ENCODE data around the gene KCNQ1OT1.

The KCNQ1OT1 gene

GRCh38 chr11:2571598-2572281, 128.1 kb downstream of the KCNQ1OT1 start:
- no peak for DNase-seq (ENCODE audit: low spot score)
- no peak overlapping the region for H3K4me3 ChIP-seq
- TF ChIP-seq CTCF (IDR thresholded peaks at IDR 0.05) = no peak
- H3K27ac ChIP-seq = no peak overlapping the region

- no peak for DNase-seq (ENCODE audit: low spot score)
- no peak overlapping the region for H3K27ac ChIP-seq
- no peak overlapping the region for H3K4me3 ChIP-seq
- no peak for TF ChIP-seq CTCF (IDR thresholded peaks at IDR 0.05)
Measured at GRCh38 chr11:2570841-2571597, 128.8 kb downstream of the KCNQ1OT1 start.

- Histone ChIP-seq H3K27ac (no peak overlapping the region), H3K4me3 (no peak overlapping the region)
- TF ChIP-seq CTCF (IDR thresholded peaks at IDR 0.05) = no peak
- no peak for DNase-seq (ENCODE audit: low spot score)
Measured at GRCh38 chr11:2570211-2570811, 129.5 kb downstream of the KCNQ1OT1 start.

- no peak for DNase-seq (ENCODE audit: low spot score)
- Histone ChIP-seq H3K27ac (no peak overlapping the region), H3K4me3 (no peak overlapping the region)
- no peak for TF ChIP-seq CTCF (IDR thresholded peaks at IDR 0.05)
Measured at GRCh38 chr11:2569731-2570210, 130.0 kb downstream of the KCNQ1OT1 start.

GRCh38 chr11:2569321-2569721, 130.5 kb downstream of the KCNQ1OT1 start:
- no peak overlapping the region for H3K4me3 ChIP-seq
- no peak overlapping the region for H3K27ac ChIP-seq
- no peak for TF ChIP-seq CTCF (IDR thresholded peaks at IDR 0.05)
- DNase-seq (ENCODE audit: low spot score) = no peak

DNA sequence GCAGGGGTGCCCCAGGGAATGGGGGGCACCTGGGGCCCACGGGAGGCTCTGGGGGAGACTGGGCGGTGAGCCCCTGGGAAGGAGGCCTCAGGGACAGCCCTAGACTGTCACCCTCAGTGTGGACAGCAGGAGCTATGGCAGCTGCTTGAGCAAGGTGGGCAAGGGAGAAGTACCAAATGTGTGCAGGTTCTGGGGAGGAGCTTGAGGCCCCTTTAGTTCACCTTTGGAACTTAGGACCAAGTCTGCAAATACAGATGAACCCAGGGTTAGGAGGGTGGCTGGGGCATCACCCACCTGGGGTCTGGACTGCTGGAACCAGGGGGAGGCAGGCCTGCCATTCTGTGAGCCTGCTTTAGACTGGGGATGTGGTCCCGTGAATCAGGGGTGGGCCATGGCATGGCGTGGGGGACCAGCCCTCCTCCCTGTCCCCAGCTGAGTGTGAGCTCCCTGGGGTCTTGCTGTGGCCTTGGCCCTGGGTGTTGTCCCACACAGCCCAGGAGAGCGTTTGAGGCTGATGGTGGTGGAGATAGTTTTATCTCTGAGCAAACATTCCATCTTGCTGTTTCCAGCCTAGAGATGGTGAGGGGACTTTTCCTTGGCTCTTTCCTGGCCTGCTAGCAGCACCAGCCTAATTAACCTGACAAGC, 132.6 kb downstream of the KCNQ1OT1 start:
- TF ChIP-seq CTCF (IDR thresholded peaks at IDR 0.05) = no peak
- H3K27ac ChIP-seq = no peak overlapping the region
- DNase-seq (ENCODE audit: low spot score) = no peak

More for the DNA sequence above, 132.6 kb downstream of the KCNQ1OT1 start:
- no peak overlapping the region for H3K4me3 ChIP-seq

Data from coronary artery (tissue), 2 donors.